GM23338 (cell line): Measurements from ENCODE around the gene MAP2K2. TPM values are rescaled to one million over a fixed set of nuclear protein-coding genes. Genes with fewer than 3 reads are reported as not detected.
A peak's percentile ranks its signal among the peaks of the same experiment; 100 is the strongest.

Experiments used
- ATAC-seq: fragments of 200-7000 bp; cut with Tn5 transposase; 3 replicates; pipeline ENCODE4 v1.9.1; 2020
- DNase-seq: peaks from one replicate; pipeline ENCODE4 v3.0.0-alpha.2; 2015; ENCODE audit warnings: low spot score
- H2AFZ ChIP-seq: fragments of 200-600 bp; sonication (generic); 2 replicates; pipeline ENCODE4 v1.8.0; 2016; ENCODE audit warnings: antibody characterized with exemption, mild to moderate bottlenecking, moderate library complexity
- H3F3A ChIP-seq: fragments of 200-600 bp; sonication (generic); replicated peaks from 2 replicates; pipeline ENCODE4 v1.8.0; 2017; ENCODE audit warnings: antibody characterized with exemption, mixed run types, low read depth
- H3K27ac ChIP-seq: fragments of 200-600 bp; sonication (generic); 2 replicates; pipeline ENCODE4 v1.6.1; 2016; ENCODE audit warnings: low read depth
- H3K27me3 ChIP-seq: fragments of 200-600 bp; sonication (generic); 2 replicates; pipeline ENCODE4 v1.8.0; 2016; ENCODE audit warnings: mild to moderate bottlenecking, mixed run types, moderate library complexity; ENCODE audit not compliant: insufficient read depth
- H3K36me3 ChIP-seq: fragments of 200-600 bp; sonication (generic); 2 replicates; pipeline ENCODE4 v1.8.0; 2016; ENCODE audit warnings: mild to moderate bottlenecking; ENCODE audit not compliant: insufficient read depth
- H3K4me1 ChIP-seq: fragments of 200-600 bp; sonication (generic); 2 replicates; pipeline ENCODE4 v1.8.0; 2016; ENCODE audit warnings: mild to moderate bottlenecking, moderate library complexity; ENCODE audit not compliant: insufficient read depth
- H3K4me2 ChIP-seq: fragments of 200-600 bp; sonication (generic); 2 replicates; pipeline ENCODE4 v1.7.1; 2017; ENCODE audit warnings: mixed run types
- H3K4me3 ChIP-seq: fragments of 200-600 bp; sonication (generic); 2 replicates; pipeline ENCODE4 v1.6.1; 2016; ENCODE audit warnings: mixed run types
- H3K79me2 ChIP-seq: fragments of 200-600 bp; sonication (generic); replicated peaks from 2 replicates; pipeline ENCODE4 v1.8.0; 2017; ENCODE audit warnings: mild to moderate bottlenecking; ENCODE audit not compliant: insufficient read depth
- H3K9me2 ChIP-seq: fragments of 200-600 bp; sonication (generic); 2 replicates; pipeline ENCODE4 v1.8.0; 2017; ENCODE audit not compliant: insufficient read depth
- H4K20me1 ChIP-seq: fragments of 200-600 bp; sonication (generic); replicated peaks from 2 replicates; pipeline ENCODE4 v1.8.0; 2017; ENCODE audit warnings: mild to moderate bottlenecking; ENCODE audit not compliant: insufficient read depth
- H3K27ac Mint-ChIP-seq: 2 replicates; pipeline ENCODE4 v1.8.0; 2020; ENCODE audit warnings: inconsistent platforms, mild to moderate bottlenecking, moderate library complexity, mixed read lengths
- H3K27me3 Mint-ChIP-seq: 3 replicates; pipeline ENCODE4 v1.8.0; 2022; ENCODE audit warnings: low read depth, mild to moderate bottlenecking, moderate library complexity, mixed read lengths, inconsistent platforms; ENCODE audit not compliant: insufficient read depth, poor library complexity
- H3K36me3 Mint-ChIP-seq: 3 replicates; pipeline ENCODE4 v1.8.0; 2021; ENCODE audit warnings: low read depth, mild to moderate bottlenecking, inconsistent platforms, moderate library complexity, mixed read lengths
- H3K4me1 Mint-ChIP-seq: 3 replicates; pipeline ENCODE4 v1.8.0; 2020; ENCODE audit warnings: mild to moderate bottlenecking, inconsistent platforms, mixed read lengths
- H3K4me3 Mint-ChIP-seq: 3 replicates; pipeline ENCODE4 v1.8.0; 2021; ENCODE audit warnings: moderate library complexity, mild to moderate bottlenecking, inconsistent platforms, mixed read lengths
- H3K9me3 Mint-ChIP-seq: 3 replicates; pipeline ENCODE4 v1.8.0; 2020; ENCODE audit warnings: moderate library complexity, mild to moderate bottlenecking, inconsistent platforms, mixed read lengths
- CREB1 ChIP-seq: fragments of 250-450 bp; sonication (Bioruptor Pico); IDR thresholded peaks from 2 replicates; pipeline ENCODE4 v1.5.0; 2020; ENCODE audit warnings: low read depth, mild to moderate bottlenecking, moderate library complexity
- CTCF ChIP-seq, 2 experiments: fragments of 200-600 bp in 1 of 2; sonication (generic) in 1 of 2; conservative IDR thresholded peaks; 2 replicates each; pipeline versions ENCODE4 v1.5.1 to v1.6.1; 2016 to 2017; ENCODE audit warnings: antibody characterized with exemption in 2 of 2, low read depth in 2 of 2, mild to moderate bottlenecking in 2 of 2, moderate library complexity in 1 of 2
- ETS1 ChIP-seq: IDR thresholded peaks from 2 replicates; pipeline ENCODE4 v1.6.1; 2016; ENCODE audit warnings: antibody characterized with exemption
- EZH2 ChIP-seq: fragments of 200-600 bp; sonication (generic); IDR thresholded peaks from one replicate; pipeline ENCODE4 v1.8.0; 2017; ENCODE audit warnings: antibody characterized with exemption, mild to moderate bottlenecking, low read depth; ENCODE audit not compliant: unreplicated experiment
- EZH2phosphoT487 ChIP-seq: fragments of 200-600 bp; sonication (generic); IDR thresholded peaks from one replicate; pipeline ENCODE4 v1.8.1; 2018; ENCODE audit warnings: antibody characterized with exemption; ENCODE audit not compliant: unreplicated experiment
- JUNB ChIP-seq: IDR thresholded peaks from one replicate; pipeline ENCODE4 v1.6.1; 2016; ENCODE audit warnings: antibody characterized with exemption; ENCODE audit not compliant: unreplicated experiment
- NANOG ChIP-seq: IDR thresholded peaks from 2 replicates; pipeline ENCODE4 v1.6.1; 2016; ENCODE audit warnings: antibody characterized with exemption, borderline replicate concordance
- POLR2AphosphoS5 ChIP-seq: IDR thresholded peaks from 2 replicates; pipeline ENCODE4 v1.6.1; 2016; ENCODE audit warnings: antibody characterized with exemption, low read depth
- STAT1 ChIP-seq: IDR thresholded peaks from one replicate; pipeline ENCODE4 v1.6.1; 2016; ENCODE audit warnings: antibody characterized with exemption; ENCODE audit not compliant: unreplicated experiment
- ZNF114 ChIP-seq: fragments of 250-450 bp; sonication (Bioruptor Pico); IDR thresholded peaks from 2 replicates; pipeline ENCODE4 v1.5.0; 2020; ENCODE audit warnings: mild to moderate bottlenecking, moderate library complexity
- ZNF331 ChIP-seq: fragments of 250-450 bp; sonication (Bioruptor Pico); IDR thresholded peaks from 2 replicates; pipeline ENCODE4 v1.5.0; 2020; ENCODE audit warnings: low read depth, mild to moderate bottlenecking, moderate library complexity
- ZNF462 ChIP-seq: fragments of 250-450 bp; sonication (Bioruptor Pico); IDR thresholded peaks from 2 replicates; pipeline ENCODE4 v1.5.0; 2020; ENCODE audit warnings: mild to moderate bottlenecking, moderate library complexity
- polyA plus RNA-seq: library from polyadenylated mRNA; unstranded; fragments of >200 nt; fragmentation: Nextera tagmentation; extraction: Ambion mirVana; gene quantifications from 2 replicates; pipeline ENCODE4 v1.2.1, GENCODE V29; 2016
- total RNA-seq: library from RNA; depleted of rRNA; stranded (reverse); fragments of >200 nt; shearing (Covaris generic); gene quantifications from 2 replicates; pipeline ENCODE4 v1.2.3, GENCODE V29; 2014
- TF ChIP-seq, protein P1 (sequence below): IDR thresholded peaks from one replicate; pipeline ENCODE4 v1.6.1; 2018; ENCODE audit warnings: antibody characterized with exemption; ENCODE audit not compliant: unreplicated experiment

Gene MAP2K2
- total and polyA plus RNA-seq, 2 experiments from 2014 or later, result 99.7 to 151 TPM

DNA sequence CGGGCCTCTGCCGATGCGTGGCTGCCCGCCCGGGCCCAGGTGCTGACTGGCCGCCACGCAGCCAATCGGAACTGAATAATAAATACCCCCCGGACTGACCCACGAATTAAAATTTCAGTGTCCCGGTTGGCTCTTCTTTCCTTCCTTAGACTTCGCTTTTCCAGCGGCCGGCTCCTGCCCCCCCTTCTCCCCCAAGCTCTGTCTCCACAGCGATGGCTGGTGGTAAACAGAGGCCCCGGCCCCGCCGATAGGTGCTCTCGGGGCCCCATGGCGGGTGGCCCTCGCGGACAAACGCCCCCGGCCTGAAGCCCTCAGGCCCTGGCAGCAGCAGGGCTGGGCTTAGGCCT is 59.8 kb downstream of the MAP2K2 start:
- no peaks in the 10 kb centered on the region for H3K36me3 ChIP-seq
- Mint-ChIP-seq H3K4me3 (peak overlapping the region; percentile 86), H3K4me1 (peaks cover 13% of the 10 kb centered on the region), H3K27me3 (peaks cover 20% of the 10 kb centered on the region), H3K27ac (peak overlapping the region; percentile 95; the same call in 1 of the 2 replicates), H3K36me3 (peaks cover 3% of the 10 kb centered on the region; the same call in 1 of the 3 replicates), H3K9me3 (no peaks in the 10 kb centered on the region; the same call in 2 of the 3 replicates)
- H3K27ac ChIP-seq, result no peak overlapping the region
- peaks cover 23% of the 10 kb centered on the region for H3K27me3 ChIP-seq
- H3F3A ChIP-seq, result peaks cover 14% of the 10 kb centered on the region
- H4K20me1 ChIP-seq, result peaks cover 33% of the 10 kb centered on the region
- peak overlapping the region; percentile 94 for H3K4me2 ChIP-seq
- no peaks in the 10 kb centered on the region for H3K9me2 ChIP-seq
- peaks cover 26% of the 10 kb centered on the region for H3K4me1 ChIP-seq
- TF ChIP-seq POLR2AphosphoS5 (no peak), EZH2phosphoT487 (no peak), EZH2 (no peak), CREB1 (no peak), STAT1 (no peak), NANOG (no peak), CTCF (conservative IDR thresholded peaks at IDR 0.05; ENCODE audit: low read depth in 2 of 2) (no peak), JUNB (no peak), ETS1 (no peak), ZNF462 (CRISPR knock-in tag) (no peak), ZNF114 (no peak), ZNF331 (CRISPR knock-in tag) (no peak)
- TF ChIP-seq, protein P1, sequence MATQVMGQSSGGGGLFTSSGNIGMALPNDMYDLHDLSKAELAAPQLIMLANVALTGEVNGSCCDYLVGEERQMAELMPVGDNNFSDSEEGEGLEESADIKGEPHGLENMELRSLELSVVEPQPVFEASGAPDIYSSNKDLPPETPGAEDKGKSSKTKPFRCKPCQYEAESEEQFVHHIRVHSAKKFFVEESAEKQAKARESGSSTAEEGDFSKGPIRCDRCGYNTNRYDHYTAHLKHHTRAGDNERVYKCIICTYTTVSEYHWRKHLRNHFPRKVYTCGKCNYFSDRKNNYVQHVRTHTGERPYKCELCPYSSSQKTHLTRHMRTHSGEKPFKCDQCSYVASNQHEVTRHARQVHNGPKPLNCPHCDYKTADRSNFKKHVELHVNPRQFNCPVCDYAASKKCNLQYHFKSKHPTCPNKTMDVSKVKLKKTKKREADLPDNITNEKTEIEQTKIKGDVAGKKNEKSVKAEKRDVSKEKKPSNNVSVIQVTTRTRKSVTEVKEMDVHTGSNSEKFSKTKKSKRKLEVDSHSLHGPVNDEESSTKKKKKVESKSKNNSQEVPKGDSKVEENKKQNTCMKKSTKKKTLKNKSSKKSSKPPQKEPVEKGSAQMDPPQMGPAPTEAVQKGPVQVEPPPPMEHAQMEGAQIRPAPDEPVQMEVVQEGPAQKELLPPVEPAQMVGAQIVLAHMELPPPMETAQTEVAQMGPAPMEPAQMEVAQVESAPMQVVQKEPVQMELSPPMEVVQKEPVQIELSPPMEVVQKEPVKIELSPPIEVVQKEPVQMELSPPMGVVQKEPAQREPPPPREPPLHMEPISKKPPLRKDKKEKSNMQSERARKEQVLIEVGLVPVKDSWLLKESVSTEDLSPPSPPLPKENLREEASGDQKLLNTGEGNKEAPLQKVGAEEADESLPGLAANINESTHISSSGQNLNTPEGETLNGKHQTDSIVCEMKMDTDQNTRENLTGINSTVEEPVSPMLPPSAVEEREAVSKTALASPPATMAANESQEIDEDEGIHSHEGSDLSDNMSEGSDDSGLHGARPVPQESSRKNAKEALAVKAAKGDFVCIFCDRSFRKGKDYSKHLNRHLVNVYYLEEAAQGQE, result no peak
- DNase-seq (no peak), ATAC-seq (no peak)
- no peak overlapping the region for H2AFZ ChIP-seq
- peak overlapping the region; percentile 84 for H3K4me3 ChIP-seq
- H3K79me2 ChIP-seq, result peaks cover 59% of the 10 kb centered on the region
